GM19395 (cell line): ENCODE data around the gene SPINT3.

Experiments used
- ATAC-seq: cut with Tn5 transposase; IDR thresholded peaks from one replicate; pipeline ENCODE4 v1.9.1; 2021; ENCODE audit warnings: mild to moderate bottlenecking, moderate library complexity; ENCODE audit not compliant: unreplicated experiment

Gene SPINT3

GRCh38 chr20:45462711-45463509, 52.5 kb downstream of the SPINT3 start:
- peak; percentile 63 for ATAC-seq
